DND-41 (cell line): ENCODE measurements around the gene HPGDS.

Experiments used
- ATAC-seq: fragments of 200-7000 bp; cut with Tn5 transposase; 3 replicates; pipeline ENCODE4 v1.9.1; 2021; ENCODE audit warnings: low read depth; ENCODE audit not compliant: insufficient read depth
- DNase-seq: peaks from one replicate; pipeline ENCODE4 v3.0.0-alpha.2; 2020
- H2AFZ ChIP-seq: 2 replicates; pipeline ENCODE4 v1.6.0; 2012; ENCODE audit warnings: low read depth, low read length
- H3K27ac ChIP-seq: 2 replicates; pipeline ENCODE4 v1.5.1; 2012; ENCODE audit warnings: low read length, inconsistent platforms
- H3K27me3 ChIP-seq: fragments of 200-600 bp; sonication (generic); 2 replicates; pipeline ENCODE4 v1.6.0; 2012; ENCODE audit warnings: low read length, mild to moderate bottlenecking, inconsistent platforms; ENCODE audit not compliant: insufficient read depth, poor library complexity
- H3K36me3 ChIP-seq: 2 replicates; pipeline ENCODE4 v1.5.1; 2012; ENCODE audit warnings: low read length, inconsistent platforms; ENCODE audit not compliant: insufficient read depth
- H3K4me1 ChIP-seq: 2 replicates; pipeline ENCODE4 v1.5.1; 2012; ENCODE audit warnings: mild to moderate bottlenecking, low read length; ENCODE audit not compliant: insufficient read depth
- H3K4me2 ChIP-seq: 2 replicates; pipeline ENCODE4 v1.6.0; 2012; ENCODE audit warnings: mild to moderate bottlenecking, moderate library complexity, low read length, inconsistent platforms; ENCODE audit not compliant: insufficient read depth
- H3K4me3 ChIP-seq, 2 experiments: fragments of 200-600 bp in 1 of 2; shearing (Covaris generic) in 1 of 2; 2 replicates each; pipeline ENCODE4 v1.5.1; 2012 to 2016; ENCODE audit warnings: inconsistent platforms in 2 of 2, low read length in 2 of 2, mild to moderate bottlenecking in 2 of 2, low read depth in 1 of 2, moderate library complexity in 1 of 2
- H3K79me2 ChIP-seq: 2 replicates; pipeline ENCODE4 v1.6.0; 2012; ENCODE audit warnings: low read length, inconsistent platforms; ENCODE audit not compliant: insufficient read depth
- H3K9ac ChIP-seq: 2 replicates; pipeline ENCODE4 v1.6.0; 2012; ENCODE audit warnings: low read depth, mild to moderate bottlenecking, inconsistent platforms, low read length, moderate library complexity
- H3K9me3 ChIP-seq: 2 replicates; pipeline ENCODE4 v1.5.1; 2012; ENCODE audit warnings: low read length, moderate library complexity, mild to moderate bottlenecking, inconsistent platforms; ENCODE audit not compliant: insufficient read depth, severe bottlenecking
- H4K20me1 ChIP-seq: 2 replicates; pipeline ENCODE4 v1.6.0; 2012; ENCODE audit warnings: low read length; ENCODE audit not compliant: insufficient read depth
- CTCF ChIP-seq: IDR thresholded peaks from 2 replicates; pipeline ENCODE4 v1.5.1; 2012; ENCODE audit warnings: borderline replicate concordance, low read length, moderate library complexity, mild to moderate bottlenecking; ENCODE audit not compliant: poor library complexity, severe bottlenecking; ENCODE audit errors: extremely low read depth
- EZH2 ChIP-seq: IDR thresholded peaks from 3 replicates; pipeline ENCODE4 v1.6.1; 2012; ENCODE audit warnings: borderline replicate concordance, low read depth, mild to moderate bottlenecking, moderate library complexity, low read length, inconsistent platforms; ENCODE audit not compliant: severe bottlenecking

The HPGDS gene

GRCh38 chr4:94345266-94345665, 2.6 kb upstream of the HPGDS start:
- Histone ChIP-seq H3K4me2 (no peak overlapping the region), H3K27me3 (no peaks in the 10 kb centered on the region), H3K36me3 (no peaks in the 10 kb centered on the region), H3K9ac (no peak overlapping the region), H3K9me3 (no peaks in the 10 kb centered on the region), H3K27ac (no peak overlapping the region), H4K20me1 (no peaks in the 10 kb centered on the region), H3K4me3 (no peak overlapping the region), H2AFZ (peak overlapping the region; percentile 26; the same call in 1 of the 2 replicates), H3K79me2 (no peaks in the 10 kb centered on the region), H3K4me1 (peaks cover 3% of the 10 kb centered on the region)
- no peak for ATAC-seq
- no peak for DNase-seq
- no peak for TF ChIP-seq CTCF
- TF ChIP-seq EZH2: no peak

- no peak for TF ChIP-seq EZH2
- no peak for TF ChIP-seq CTCF
- H3K27ac ChIP-seq: no peak overlapping the region
- H3K36me3 ChIP-seq: no peaks in the 10 kb centered on the region
- no peaks in the 10 kb centered on the region for H3K79me2 ChIP-seq
- no peak overlapping the region for H2AFZ ChIP-seq
- ATAC-seq (no peak), DNase-seq (no peak)
- H3K27me3 ChIP-seq: no peaks in the 10 kb centered on the region
- H3K9me3 ChIP-seq: no peaks in the 10 kb centered on the region
- no peak overlapping the region for H3K4me2 ChIP-seq
- no peaks in the 10 kb centered on the region for H4K20me1 ChIP-seq
- H3K4me1 ChIP-seq: peaks cover 6% of the 10 kb centered on the region
- no peak overlapping the region for H3K9ac ChIP-seq
- H3K4me3 ChIP-seq: no peak overlapping the region
These were observed 1.8 kb upstream of the HPGDS start for GRCh38 chr4:94344457-94344856.

GRCh38 chr4:94341481-94342370, 910 bp downstream of the HPGDS start:
- no peak overlapping the region for H2AFZ ChIP-seq
- TF ChIP-seq EZH2: no peak
- no peak for TF ChIP-seq CTCF
- H3K9ac ChIP-seq: no peak overlapping the region
- H3K4me3 ChIP-seq: no peak overlapping the region
- no peaks in the 10 kb centered on the region for H3K79me2 ChIP-seq
- H3K36me3 ChIP-seq: no peaks in the 10 kb centered on the region
- ATAC-seq (no peak), DNase-seq (no peak)
- H3K4me1 ChIP-seq: peaks cover 17% of the 10 kb centered on the region
- H3K27me3 ChIP-seq: no peaks in the 10 kb centered on the region
- no peak overlapping the region for H3K27ac ChIP-seq
- no peak overlapping the region for H3K4me2 ChIP-seq
- H3K9me3 ChIP-seq: no peaks in the 10 kb centered on the region
- H4K20me1 ChIP-seq: no peaks in the 10 kb centered on the region
